Mesodermal cell (in vitro differentiated cells): ENCODE data around the gene PLXNC1.

Source experiments
- H3K27ac ChIP-seq: 2 replicates; pipeline ENCODE4 v1.7.0; 2013; ENCODE audit warnings: mild to moderate bottlenecking, low read depth, low read length, moderate library complexity; ENCODE audit not compliant: severe bottlenecking
- H3K36me3 ChIP-seq: 2 replicates; pipeline ENCODE4 v1.7.1; 2013; ENCODE audit warnings: mild to moderate bottlenecking, low read length, moderate library complexity; ENCODE audit not compliant: control insufficient read depth, insufficient read depth
- H3K4me1 ChIP-seq: one replicate; pipeline ENCODE4 v1.7.1; 2013; ENCODE audit warnings: mild to moderate bottlenecking, low read length; ENCODE audit not compliant: insufficient read depth, control insufficient read depth, poor library complexity, severe bottlenecking
- H3K4me3 ChIP-seq: 2 replicates; pipeline ENCODE4 v1.7.0; 2013; ENCODE audit warnings: low read length, control low read depth, mild to moderate bottlenecking; ENCODE audit not compliant: insufficient read depth, poor library complexity, severe bottlenecking; ENCODE audit errors: extremely low read depth
- H3K9me3 ChIP-seq: 2 replicates; pipeline ENCODE4 v1.7.1; 2013; ENCODE audit warnings: mild to moderate bottlenecking, low read length, moderate library complexity; ENCODE audit not compliant: control insufficient read depth
- WGBS, 2 experiments: methylation state at CpG; one replicate each; pipeline ENCODE4 v1.1.5; 2013; ENCODE audit warnings: missing lambda C conversion rate in 2 of 2; ENCODE audit not compliant: insufficient coverage in 2 of 2; 5-methylcytosine and 5-hydroxymethylcytosine counted together

PLXNC1 gene

DNA sequence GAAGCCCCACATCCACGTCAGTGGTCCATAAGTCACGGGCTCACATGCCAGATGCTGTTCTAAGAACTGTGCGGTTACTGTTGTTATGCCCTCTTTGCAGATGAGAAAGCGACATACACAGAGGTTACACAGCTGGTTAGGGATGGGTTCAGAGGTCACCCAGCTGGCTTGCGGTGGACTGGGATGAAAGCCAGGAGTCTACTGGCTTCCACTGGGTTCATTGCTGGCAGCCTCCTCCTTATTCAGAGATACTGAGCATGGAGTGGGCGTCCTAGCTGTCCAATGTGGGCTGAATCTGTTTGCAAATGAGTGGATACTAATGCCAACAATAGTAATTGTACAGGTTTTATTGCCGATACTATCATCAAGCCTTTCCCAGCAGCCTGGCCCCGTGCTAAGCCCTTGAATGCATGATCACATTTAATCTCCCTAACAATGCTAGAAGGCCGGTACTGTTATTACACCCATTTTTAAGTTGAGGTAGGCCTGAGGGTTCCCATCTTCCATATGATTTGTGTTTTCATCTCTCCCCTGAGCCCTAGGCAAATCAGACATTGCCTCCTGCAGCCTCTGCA, 129.1 kb downstream of the PLXNC1 start:
- WGBS, 2 experiments, result 93 to 94% methylated on average over 7 to 9 of the region's 9 CpGs

DNA sequence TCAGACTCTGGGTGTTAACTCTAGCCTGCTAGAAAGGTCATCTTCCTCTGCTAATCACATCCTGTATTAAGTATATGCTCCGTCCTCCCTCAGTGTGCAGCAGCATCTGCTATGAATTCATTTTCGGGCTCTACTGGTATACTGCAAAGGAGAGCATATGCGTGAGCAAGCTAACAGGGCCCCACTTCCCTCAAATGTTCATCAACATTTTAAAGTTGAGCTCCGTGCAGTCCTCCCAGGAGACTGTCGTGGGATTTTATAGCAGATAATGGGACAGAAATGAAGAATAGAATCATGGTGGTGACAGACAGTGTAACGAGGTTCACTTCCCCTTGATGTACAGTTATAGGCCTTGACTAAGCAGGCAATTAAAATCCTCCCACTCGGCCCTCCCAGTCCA, 131.7 kb downstream of the PLXNC1 start:
- H3K36me3 ChIP-seq, result no peaks in the 10 kb centered on the region
- H3K27ac ChIP-seq, result no peak overlapping the region
- peaks cover 17% of the 10 kb centered on the region for H3K4me1 ChIP-seq
- WGBS, 2 experiments, result 91% methylated on average over 4 of the region's 7 CpGs; no CpG with 5 or more reads in 1 of the 2 experiments
- no peak overlapping the region for H3K4me3 ChIP-seq
- H3K9me3 ChIP-seq, result no peaks in the 10 kb centered on the region

More for the DNA sequence above, 129.1 kb downstream of the PLXNC1 start:
- H3K4me3 ChIP-seq, result no peak overlapping the region
- H3K27ac ChIP-seq, result no peak overlapping the region
- H3K4me1 ChIP-seq, result peaks cover 11% of the 10 kb centered on the region
- no peaks in the 10 kb centered on the region for H3K36me3 ChIP-seq
- no peaks in the 10 kb centered on the region for H3K9me3 ChIP-seq

DNA sequence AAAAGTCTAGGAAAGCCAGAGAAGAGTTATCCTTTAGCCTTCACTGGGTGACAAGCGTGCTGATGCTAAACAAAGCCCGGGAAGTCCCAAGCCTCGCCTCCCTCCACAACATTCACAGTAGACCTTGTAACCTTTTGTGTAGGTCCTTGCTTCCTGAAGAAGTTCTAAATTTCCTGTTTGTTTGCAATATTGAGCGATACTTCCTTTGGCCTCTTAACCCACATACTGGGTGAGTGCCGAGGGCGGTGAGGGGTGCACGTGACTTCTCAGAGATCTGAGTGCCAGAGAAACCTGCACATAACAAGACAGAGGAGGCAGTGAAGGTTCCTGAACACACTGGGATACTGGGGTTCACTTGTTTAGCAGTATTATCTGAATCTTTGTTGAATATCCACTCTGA, 134.3 kb downstream of the PLXNC1 start:
- 93 to 98% methylated on average over 3 to 4 of the region's 7 CpGs for WGBS, 2 experiments
- H3K4me1 ChIP-seq, result peaks cover 24% of the 10 kb centered on the region

DNA sequence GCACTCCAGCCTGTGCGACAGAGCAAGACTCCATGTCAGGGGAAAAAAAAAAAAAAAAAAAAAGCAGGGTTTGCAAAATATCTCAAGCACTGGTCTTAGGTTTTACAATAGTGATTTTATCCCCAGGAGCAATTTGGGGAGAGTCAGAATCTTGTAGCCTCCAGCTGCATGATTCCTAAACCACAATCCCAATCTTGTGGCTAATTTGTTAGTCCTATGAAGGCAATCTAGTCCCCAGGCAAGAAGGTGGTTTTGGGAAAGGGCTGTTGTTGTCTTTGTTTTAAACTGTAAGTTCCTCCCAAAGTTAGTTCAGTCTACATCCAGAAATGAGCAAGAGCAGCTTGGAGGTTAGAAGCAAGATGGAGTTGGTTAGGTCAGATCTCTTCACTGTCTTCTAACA, 135.7 kb downstream of the PLXNC1 start:
- Histone ChIP-seq H3K36me3 (peaks cover 3% of the 10 kb centered on the region), H3K27ac (no peak overlapping the region), H3K4me3 (no peak overlapping the region), H3K9me3 (no peaks in the 10 kb centered on the region), H3K4me1 (peaks cover 25% of the 10 kb centered on the region)
- WGBS, 2 experiments, result no CpG with 5 or more reads among the region's 1 CpG

More for the DNA sequence above, 134.3 kb downstream of the PLXNC1 start:
- Histone ChIP-seq H3K36me3 (peaks cover 3% of the 10 kb centered on the region), H3K4me3 (no peak overlapping the region), H3K9me3 (no peaks in the 10 kb centered on the region), H3K27ac (no peak overlapping the region)

DNA sequence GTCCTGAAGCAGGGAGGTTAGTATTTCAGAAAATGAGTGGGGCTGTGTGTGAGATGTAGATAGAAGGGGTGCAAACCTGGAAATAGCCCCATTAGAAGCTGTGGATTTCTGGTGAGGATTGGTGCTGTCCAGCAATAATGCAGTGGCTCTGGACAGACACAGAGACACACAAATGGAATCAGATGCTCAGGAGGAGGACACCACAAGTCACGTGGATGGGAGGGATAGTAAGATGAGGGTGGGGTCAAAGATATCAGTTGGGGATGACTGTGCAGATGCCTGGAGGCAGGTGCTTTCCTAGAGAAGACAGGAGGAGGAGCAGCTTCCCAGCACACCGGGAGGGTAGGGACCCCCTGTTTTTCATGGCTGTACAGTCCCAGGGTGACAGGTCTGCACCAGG, 136.5 kb downstream of the PLXNC1 start:
- Histone ChIP-seq H3K9me3 (no peaks in the 10 kb centered on the region), H3K4me1 (peaks cover 32% of the 10 kb centered on the region), H3K4me3 (no peak overlapping the region), H3K27ac (no peak overlapping the region), H3K36me3 (peaks cover 3% of the 10 kb centered on the region)
- 92 to 100% methylated on average over 1 to 2 of the region's 2 CpGs for WGBS, 2 experiments

DNA sequence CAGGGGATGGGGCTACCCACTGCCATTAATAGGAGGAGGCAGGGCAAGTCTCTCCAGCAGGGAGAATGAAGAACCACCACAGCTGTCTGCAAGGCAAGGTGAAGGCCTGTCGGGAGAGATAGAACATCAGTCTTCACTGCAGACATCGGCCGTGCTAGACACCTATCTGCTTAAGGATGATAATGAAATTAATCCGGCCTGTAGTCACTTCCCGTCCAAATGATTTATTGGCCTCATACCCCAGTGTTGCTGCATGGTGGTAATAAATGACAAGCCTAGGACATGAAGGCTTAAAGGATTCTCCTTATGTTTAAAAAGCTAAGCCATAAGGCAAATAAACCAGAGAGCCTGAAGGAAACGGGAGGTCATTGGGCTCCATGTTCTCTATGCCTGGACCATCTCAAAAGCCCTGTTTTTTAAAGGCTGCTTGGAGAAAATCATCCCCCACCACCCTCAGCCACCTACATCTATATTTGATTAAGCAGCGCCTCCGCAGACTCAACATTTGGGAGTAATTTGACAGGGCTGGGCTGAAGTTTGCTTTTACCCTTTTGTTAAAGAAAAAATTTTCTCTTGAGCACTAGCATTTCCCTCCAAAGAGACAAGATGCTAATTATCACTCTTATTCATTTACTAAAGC, 137.7 kb downstream of the PLXNC1 start:
- Histone ChIP-seq H3K4me3 (no peak overlapping the region), H3K36me3 (peaks cover 3% of the 10 kb centered on the region), H3K9me3 (no peaks in the 10 kb centered on the region), H3K4me1 (peaks cover 43% of the 10 kb centered on the region), H3K27ac (no peak overlapping the region)
- 89 to 97% methylated on average over 5 to 7 of the region's 8 CpGs for WGBS, 2 experiments

DNA sequence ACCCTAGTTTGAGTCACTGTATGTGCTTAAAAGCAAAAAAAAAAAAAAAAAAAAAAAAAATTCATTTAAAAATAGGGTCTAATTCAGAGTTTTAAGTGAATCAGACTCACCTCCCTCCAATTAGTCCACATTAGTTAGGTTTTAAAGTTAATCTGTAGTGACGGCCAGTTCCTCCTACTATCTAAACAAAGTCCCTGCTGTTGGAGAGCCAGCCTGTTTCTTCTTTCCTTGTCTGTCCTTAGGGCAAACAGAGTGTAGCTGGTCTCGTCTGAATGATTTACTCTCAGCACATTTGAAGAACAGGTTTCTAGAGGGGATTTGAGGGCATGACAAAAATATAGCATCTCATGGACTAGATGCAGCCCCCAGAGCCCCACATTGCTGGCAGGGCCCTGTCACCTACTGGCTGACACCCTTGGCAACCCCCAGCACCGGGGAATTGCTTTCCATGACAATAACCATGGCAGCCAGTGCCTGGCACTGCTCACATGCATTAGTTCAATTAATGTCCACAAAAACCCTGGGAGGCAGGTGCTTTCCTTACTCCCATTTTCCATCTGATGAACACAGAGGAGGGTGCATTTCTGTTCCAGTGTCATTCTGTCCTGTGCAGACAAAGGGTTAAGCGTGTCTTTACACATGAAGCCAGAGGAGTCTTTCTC, 138.3 kb downstream of the PLXNC1 start:
- WGBS, 2 experiments, result 86 to 90% methylated on average over 1 of the region's 4 CpGs
- H3K36me3 ChIP-seq, result peaks cover 3% of the 10 kb centered on the region
- H3K27ac ChIP-seq, result no peak overlapping the region
- no peaks in the 10 kb centered on the region for H3K9me3 ChIP-seq
- H3K4me3 ChIP-seq, result no peak overlapping the region
- H3K4me1 ChIP-seq, result peaks cover 40% of the 10 kb centered on the region

DNA sequence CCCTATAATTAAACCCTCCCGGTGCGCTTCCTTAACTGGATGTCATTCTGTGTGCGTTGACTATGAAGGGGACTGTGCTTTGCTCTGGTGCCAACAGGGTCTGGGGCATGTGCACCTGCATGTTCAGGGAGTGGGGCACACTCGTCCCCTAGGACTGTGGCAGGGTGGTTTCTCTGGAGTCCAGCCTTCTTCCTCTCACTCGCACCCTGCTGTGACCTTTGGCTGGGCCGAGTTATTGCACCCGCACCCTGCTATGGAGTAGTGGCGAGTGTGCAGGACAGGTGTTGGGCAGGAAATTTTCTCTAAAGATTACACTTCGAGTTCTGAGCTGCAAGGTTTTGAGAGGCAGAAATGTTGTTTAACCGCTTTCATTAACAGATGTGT, 138.9 kb downstream of the PLXNC1 start:
- 89 to 92% methylated on average over 3 to 4 of the region's 10 CpGs for WGBS, 2 experiments
- H3K27ac ChIP-seq, result no peak overlapping the region
- H3K4me3 ChIP-seq, result no peak overlapping the region
- peaks cover 35% of the 10 kb centered on the region for H3K4me1 ChIP-seq
- peaks cover 3% of the 10 kb centered on the region for H3K36me3 ChIP-seq
- H3K9me3 ChIP-seq, result no peaks in the 10 kb centered on the region

DNA sequence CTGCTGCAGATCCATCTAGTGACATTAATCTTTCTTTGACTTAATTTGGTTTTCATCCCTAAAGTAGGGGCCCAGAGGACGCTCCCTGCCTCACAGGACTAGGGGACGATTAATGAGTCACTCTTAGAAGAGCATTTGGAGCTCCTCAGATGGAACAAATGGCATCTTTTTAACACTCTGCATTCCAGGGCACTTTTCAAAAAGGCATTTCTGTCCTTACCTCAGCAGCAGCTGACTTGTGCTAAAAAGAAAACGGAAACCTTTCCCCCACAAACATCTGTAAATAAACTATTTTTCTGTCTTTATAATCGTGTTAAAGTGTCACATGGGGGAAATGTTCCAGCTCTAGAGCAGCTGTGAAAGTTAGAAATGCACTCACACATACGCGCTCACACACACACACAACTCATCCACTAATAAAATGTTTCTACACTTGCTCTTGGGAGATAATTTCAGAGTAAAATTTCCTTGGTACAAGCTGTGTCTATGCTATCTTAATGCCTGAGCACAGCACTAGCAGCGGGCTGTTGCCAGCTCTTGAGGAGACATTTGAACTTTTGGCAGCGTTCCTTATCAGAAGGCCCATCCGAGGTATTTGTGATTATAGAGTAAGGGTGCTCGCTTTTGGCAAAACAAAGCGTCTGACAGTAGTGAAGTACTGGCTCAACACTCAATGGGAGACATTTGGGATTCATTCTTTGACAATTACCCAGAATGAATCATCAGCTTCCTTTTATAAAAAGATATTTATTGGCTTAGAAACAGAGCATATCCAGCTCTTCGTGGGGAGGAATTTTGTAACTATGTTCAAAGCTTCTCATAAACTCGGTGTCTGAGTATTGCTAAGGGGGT, 141.3 kb downstream of the PLXNC1 start:
- Histone ChIP-seq H3K9me3 (no peaks in the 10 kb centered on the region), H3K27ac (peak overlapping the region; percentile 78), H3K36me3 (peaks cover 3% of the 10 kb centered on the region), H3K4me3 (no peak overlapping the region), H3K4me1 (peaks cover 26% of the 10 kb centered on the region)
- 68 to 70% methylated on average over 8 of the region's 13 CpGs for WGBS, 2 experiments

DNA sequence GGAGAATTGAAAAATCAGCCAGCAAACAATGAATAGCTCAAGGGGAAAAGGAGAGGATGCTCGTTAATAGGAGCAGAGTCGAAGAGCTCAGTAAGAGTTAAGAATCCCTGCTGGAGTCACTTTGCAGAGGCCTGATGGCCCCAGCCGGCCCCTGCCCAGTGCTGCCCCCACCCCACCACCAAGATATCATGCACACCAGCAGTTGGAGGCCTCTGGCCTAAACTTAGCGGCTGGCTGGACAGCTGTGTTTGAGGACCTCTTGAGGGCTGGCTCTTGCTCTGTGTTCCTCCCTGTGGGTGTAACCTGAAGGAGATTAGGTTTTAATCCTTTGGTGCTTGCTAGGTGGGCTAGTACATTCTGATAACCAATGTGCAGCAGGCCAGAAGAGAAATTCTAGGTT, 142.0 kb downstream of the PLXNC1 start:
- Histone ChIP-seq H3K27ac (peak overlapping the region; percentile 78), H3K4me1 (peaks cover 26% of the 10 kb centered on the region), H3K9me3 (no peaks in the 10 kb centered on the region), H3K36me3 (peaks cover 7% of the 10 kb centered on the region), H3K4me3 (no peak overlapping the region)
- 55 to 71% methylated on average over 4 of the region's 4 CpGs for WGBS, 2 experiments
